Ovary (tissue), 3 donors: ENCODE results near the gene IPPK.

Experiments
- EP300 ChIP-seq: sonication (generic); formaldehyde crosslinking; IDR thresholded peaks from one replicate; pipeline ENCODE4 v1.6.1; 2017; ENCODE audit warnings: antibody characterized with exemption
- TF ChIP-seq, protein P1 (sequence below), 3 donors: fragments of 450-650 bp in 2 of 3; fragments of 200-600 bp in 1 of 3; IDR thresholded peaks; one replicate each; pipeline versions ENCODE4 v1.5.1 to v1.8.0; 2016 to 2022; ENCODE audit warnings: antibody characterized with exemption in 3 of 3, mild to moderate bottlenecking in 1 of 3
- donor health status: DM: no; HTN: no; CAD: no.

DNA sequence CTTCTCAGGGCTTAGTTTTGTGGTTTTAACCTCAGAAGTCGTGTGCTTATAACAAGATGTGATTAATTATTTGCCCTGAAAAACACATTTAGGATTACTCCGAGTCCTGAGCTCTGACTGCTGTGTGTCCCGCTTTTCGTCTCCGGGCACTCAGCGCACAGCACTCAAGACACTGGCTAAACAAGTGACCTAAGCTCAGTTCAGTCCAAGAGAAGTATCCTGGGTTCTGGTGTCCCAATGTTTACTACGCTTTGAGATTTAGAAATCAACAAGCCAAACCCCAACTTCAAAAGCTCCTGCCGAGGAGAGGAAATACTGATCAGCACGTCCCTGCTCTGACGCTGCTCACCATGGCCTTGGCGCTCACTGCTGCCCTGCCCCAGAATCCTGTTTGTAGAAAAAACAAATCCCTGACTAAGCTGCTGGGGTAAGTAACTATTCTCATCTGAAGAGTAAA lies 53.2 kb downstream of the IPPK start:
- TF ChIP-seq, protein P1, sequence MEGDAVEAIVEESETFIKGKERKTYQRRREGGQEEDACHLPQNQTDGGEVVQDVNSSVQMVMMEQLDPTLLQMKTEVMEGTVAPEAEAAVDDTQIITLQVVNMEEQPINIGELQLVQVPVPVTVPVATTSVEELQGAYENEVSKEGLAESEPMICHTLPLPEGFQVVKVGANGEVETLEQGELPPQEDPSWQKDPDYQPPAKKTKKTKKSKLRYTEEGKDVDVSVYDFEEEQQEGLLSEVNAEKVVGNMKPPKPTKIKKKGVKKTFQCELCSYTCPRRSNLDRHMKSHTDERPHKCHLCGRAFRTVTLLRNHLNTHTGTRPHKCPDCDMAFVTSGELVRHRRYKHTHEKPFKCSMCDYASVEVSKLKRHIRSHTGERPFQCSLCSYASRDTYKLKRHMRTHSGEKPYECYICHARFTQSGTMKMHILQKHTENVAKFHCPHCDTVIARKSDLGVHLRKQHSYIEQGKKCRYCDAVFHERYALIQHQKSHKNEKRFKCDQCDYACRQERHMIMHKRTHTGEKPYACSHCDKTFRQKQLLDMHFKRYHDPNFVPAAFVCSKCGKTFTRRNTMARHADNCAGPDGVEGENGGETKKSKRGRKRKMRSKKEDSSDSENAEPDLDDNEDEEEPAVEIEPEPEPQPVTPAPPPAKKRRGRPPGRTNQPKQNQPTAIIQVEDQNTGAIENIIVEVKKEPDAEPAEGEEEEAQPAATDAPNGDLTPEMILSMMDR (IDR thresholded peaks at IDR 0.05), result no peak
- TF ChIP-seq EP300, result no peak
